Measurements from ENCODE around the gene FGFBP3. TPM values are rescaled to one million over a fixed set of nuclear protein-coding genes. Genes with fewer than 3 reads are reported as not detected.

FGFBP3 gene
- total RNA-seq, 6 donors from 2014 or later, result 1.0 to 1.6 (median 1.3) TPM

DNA sequence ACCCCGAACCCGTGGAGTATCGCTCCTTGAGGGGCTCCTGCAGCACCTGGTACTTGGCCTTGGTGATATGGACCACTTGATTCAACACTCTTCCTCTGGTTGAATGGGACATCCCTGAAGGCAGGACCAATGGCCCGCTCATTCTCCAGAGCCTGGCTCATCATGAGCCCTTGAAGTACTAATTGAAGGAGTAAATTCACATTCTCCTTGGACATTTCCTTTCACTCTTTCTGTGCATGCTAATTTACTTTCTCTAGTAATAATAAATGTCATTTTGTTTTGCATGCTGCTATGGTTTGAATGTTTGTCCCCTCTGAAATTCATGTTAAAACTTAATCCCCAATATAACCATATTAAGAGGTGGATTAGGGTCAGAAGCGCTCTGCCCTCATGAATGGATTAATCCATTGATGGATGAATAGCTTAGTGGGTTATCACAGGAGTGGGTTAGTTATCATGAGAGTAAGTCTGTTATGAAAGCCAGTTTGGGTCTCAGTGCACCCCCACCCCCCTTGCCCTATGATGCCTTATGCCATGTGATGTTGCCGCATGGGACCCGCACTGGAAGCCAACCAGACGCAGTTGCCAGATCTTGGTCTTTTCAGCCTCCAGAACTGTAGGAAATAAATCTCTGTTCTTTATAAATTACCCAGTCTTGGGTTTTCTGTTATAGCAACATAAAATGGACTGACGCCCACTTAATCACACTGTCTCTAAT, 23.8 kb downstream of the FGFBP3 start:
- 95 to 98% methylated on average over 9 of the region's 9 CpGs for WGBS, 2 donors
- no peak overlapping the region for H3K27ac ChIP-seq
- ATAC-seq (ENCODE audit: low FRiP score in 2 of 2), result no peak

DNA sequence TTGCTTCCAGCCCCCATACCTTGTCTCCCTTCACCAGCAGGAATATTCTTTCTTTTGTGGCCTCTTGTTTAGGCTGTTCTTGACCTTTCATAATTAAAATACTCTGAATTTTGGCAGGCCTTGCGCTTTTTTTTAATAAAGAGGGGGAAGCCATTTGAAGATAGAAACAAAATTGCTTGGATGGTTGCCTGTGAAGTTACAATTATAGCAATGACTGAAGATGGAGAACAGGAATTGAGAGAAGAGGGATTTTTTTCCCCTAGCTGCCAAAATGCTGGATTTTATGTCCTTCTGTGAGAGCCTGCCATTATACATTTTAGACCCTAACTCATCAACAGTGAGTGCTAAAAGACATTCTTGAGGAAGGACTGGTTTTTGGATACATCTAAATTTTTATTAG, 24.8 kb downstream of the FGFBP3 start:
- no peaks in the 10 kb centered on the region for H3K27me3 ChIP-seq
- ATAC-seq (ENCODE audit: low FRiP score in 2 of 2) (no peak), DNase-seq (no peak)
- H3K4me1 ChIP-seq, result peaks cover 10 to 17% (median 13%) of the 10 kb centered on the region in 4 donors
- H3K4me3 ChIP-seq, result no peak overlapping the region
- no peaks in the 10 kb centered on the region for H3K9me3 ChIP-seq
- no peak for TF ChIP-seq POLR2AphosphoS5 (IDR thresholded peaks at IDR 0.05)
- TF ChIP-seq, protein P1, sequence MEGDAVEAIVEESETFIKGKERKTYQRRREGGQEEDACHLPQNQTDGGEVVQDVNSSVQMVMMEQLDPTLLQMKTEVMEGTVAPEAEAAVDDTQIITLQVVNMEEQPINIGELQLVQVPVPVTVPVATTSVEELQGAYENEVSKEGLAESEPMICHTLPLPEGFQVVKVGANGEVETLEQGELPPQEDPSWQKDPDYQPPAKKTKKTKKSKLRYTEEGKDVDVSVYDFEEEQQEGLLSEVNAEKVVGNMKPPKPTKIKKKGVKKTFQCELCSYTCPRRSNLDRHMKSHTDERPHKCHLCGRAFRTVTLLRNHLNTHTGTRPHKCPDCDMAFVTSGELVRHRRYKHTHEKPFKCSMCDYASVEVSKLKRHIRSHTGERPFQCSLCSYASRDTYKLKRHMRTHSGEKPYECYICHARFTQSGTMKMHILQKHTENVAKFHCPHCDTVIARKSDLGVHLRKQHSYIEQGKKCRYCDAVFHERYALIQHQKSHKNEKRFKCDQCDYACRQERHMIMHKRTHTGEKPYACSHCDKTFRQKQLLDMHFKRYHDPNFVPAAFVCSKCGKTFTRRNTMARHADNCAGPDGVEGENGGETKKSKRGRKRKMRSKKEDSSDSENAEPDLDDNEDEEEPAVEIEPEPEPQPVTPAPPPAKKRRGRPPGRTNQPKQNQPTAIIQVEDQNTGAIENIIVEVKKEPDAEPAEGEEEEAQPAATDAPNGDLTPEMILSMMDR (IDR thresholded peaks at IDR 0.05), result no peak
- TF ChIP-seq EP300 (IDR thresholded peaks at IDR 0.05), result no peak
- TF ChIP-seq POLR2A (IDR thresholded peaks at IDR 0.05), result no peak
- no peaks in the 10 kb centered on the region for H3K36me3 ChIP-seq
- 78 to 86% methylated on average over 1 of the region's 1 CpG for WGBS, 2 donors
- H3K27ac ChIP-seq, result no peak overlapping the region

More for the DNA sequence above, 23.8 kb downstream of the FGFBP3 start:
- no peak for TF ChIP-seq POLR2A (IDR thresholded peaks at IDR 0.05)
- TF ChIP-seq EP300 (IDR thresholded peaks at IDR 0.05), result no peak
- TF ChIP-seq, protein P1 (IDR thresholded peaks at IDR 0.05), result no peak
- TF ChIP-seq POLR2AphosphoS5 (IDR thresholded peaks at IDR 0.05), result no peak
- DNase-seq, result no peak
- Histone ChIP-seq H3K4me3 (no peak overlapping the region), H3K36me3 (no peaks in the 10 kb centered on the region), H3K4me1 (peaks cover 10 to 17% (median 13%) of the 10 kb centered on the region in 4 donors), H3K27me3 (no peaks in the 10 kb centered on the region), H3K9me3 (no peaks in the 10 kb centered on the region)

DNA sequence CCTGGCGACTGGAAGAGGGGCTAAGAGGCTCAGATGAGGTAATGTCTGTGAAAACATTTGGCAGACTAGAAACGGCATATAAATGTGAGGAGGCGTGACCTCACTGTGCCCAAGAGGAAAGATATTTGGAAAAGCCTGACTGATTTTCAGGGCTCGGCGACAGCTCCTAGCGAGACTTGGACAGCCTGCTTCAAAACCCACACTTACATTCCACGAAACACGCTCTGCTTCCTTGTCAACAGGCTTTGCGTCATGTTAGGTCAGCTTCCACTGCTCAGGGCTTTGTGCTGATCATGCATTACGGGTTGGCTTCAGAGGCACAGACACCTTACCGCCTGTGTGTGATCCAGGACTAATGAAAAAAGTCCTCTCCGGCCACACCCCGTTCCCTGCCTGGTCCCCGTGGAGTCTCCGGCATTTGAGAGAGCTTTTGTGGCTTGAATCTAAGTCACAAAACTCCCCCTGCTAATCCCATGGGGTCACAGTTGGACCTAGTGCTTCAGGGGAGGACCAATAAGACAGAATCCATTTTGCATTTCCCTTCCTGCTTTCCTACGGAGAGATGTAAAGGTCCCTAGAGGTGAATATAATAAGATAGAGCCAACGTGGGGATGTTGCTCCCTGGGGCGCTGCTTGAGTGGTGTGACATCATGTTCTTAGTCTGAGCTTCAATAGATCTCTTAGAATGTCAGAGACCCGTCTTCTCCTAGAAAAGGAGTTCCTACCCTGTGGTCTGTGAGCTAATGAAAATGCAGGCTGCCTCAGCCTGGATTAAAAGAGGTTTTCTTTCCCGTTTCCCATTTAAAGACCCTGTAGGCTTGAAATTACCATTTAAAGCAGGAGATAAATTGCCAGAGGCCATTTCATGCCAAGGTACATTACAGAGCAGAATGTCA, 25.5 kb downstream of the FGFBP3 start:
- peak in 1 of 2 donors; percentile 59 for DNase-seq
- H3K27me3 ChIP-seq, result no peaks in the 10 kb centered on the region
- no peak overlapping the region for H3K27ac ChIP-seq
- peak overlapping the region in 1 of 4 donors; percentile 9 for H3K4me3 ChIP-seq
- no peaks in the 10 kb centered on the region for H3K9me3 ChIP-seq
- WGBS, 2 donors, result 47 to 48% methylated on average over 16 to 20 of the region's 20 CpGs
- ATAC-seq (ENCODE audit: low FRiP score in 2 of 2), result peak; percentile 71 to 90
- H3K36me3 ChIP-seq, result no peaks in the 10 kb centered on the region
- TF ChIP-seq POLR2AphosphoS5 (IDR thresholded peaks at IDR 0.05) (no peak), POLR2A (IDR thresholded peaks at IDR 0.05) (no peak), EP300 (IDR thresholded peaks at IDR 0.05) (no peak)
- TF ChIP-seq, protein P1 (IDR thresholded peaks at IDR 0.05), result no peak
- peaks cover 10 to 17% (median 13%) of the 10 kb centered on the region in 4 donors for H3K4me1 ChIP-seq

DNA sequence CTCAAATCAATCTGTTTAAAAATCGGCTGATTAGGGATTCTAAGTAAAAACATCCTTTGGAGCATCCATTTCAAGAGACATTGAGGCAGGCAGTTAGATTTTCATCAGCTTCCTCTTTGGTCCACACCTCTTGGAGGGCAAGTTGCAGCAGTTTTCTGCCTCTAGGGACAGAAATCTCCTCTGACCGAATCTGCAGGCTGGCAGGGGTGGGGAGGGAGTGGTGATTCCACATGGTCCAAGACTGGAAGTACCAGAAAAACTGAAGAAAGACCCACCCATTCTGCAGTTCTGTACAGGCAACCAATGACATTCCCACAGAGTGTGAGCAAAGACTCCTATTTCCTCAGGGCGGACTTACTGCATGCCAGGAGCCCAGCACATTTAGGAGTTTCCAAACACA, 29.0 kb downstream of the FGFBP3 start:
- DNase-seq, result no peak
- peak in 1 of 2 donors; percentile 50 for ATAC-seq (ENCODE audit: low FRiP score in 2 of 2)
- WGBS, 2 donors, result 32 to 47% methylated on average over 3 of the region's 3 CpGs
- no peaks in the 10 kb centered on the region for H3K36me3 ChIP-seq
- no peaks in the 10 kb centered on the region for H3K27me3 ChIP-seq
- no peak overlapping the region for H3K27ac ChIP-seq
- no peak for TF ChIP-seq POLR2AphosphoS5 (IDR thresholded peaks at IDR 0.05)
- TF ChIP-seq EP300 (IDR thresholded peaks at IDR 0.05), result no peak
- TF ChIP-seq, protein P1 (IDR thresholded peaks at IDR 0.05), result no peak
- no peak for TF ChIP-seq POLR2A (IDR thresholded peaks at IDR 0.05)
- H3K9me3 ChIP-seq, result no peaks in the 10 kb centered on the region
- peaks cover 0 to 4% (median 0%) of the 10 kb centered on the region in 4 donors for H3K4me1 ChIP-seq
- no peak overlapping the region for H3K4me3 ChIP-seq
